Ovary (tissue), 9 donors: ENCODE measurements around the gene CCT5. TPM values are rescaled to one million over a fixed set of nuclear protein-coding genes. Genes with fewer than 3 reads are reported as not detected.
A peak's percentile ranks its signal among the peaks of the same experiment; 100 is the strongest.
"Not testable (repeated sequence)": the region's sequence is repeated elsewhere in the genome, so short reads cannot be mapped to it uniquely, and the experiment has no call there.

Source experiments
- DNase-seq, 5 donors: peaks; one replicate each; pipeline ENCODE4 v3.0.0-alpha.2; 2019 to 2020
- H3K27ac ChIP-seq, 2 donors: fragments of 200-600 bp; one replicate each; pipeline versions ENCODE4 v1.5.1 to v1.8.0; 2019 to 2022
- H3K27me3 ChIP-seq: fragments of 200-600 bp; one replicate; pipeline ENCODE4 v1.8.0; 2022
- H3K36me3 ChIP-seq: fragments of 200-600 bp; sonication (generic); one replicate; pipeline ENCODE4 v1.5.1; 2019
- H3K4me1 ChIP-seq: one replicate; pipeline ENCODE4 v1.8.1; 2013; ENCODE audit warnings: mild to moderate bottlenecking, moderate library complexity; ENCODE audit not compliant: insufficient read depth
- H3K4me3 ChIP-seq: fragments of 200-600 bp; sonication (generic); one replicate; pipeline ENCODE4 v1.5.1; 2017
- H3K9me3 ChIP-seq, 2 donors: fragments of 200-600 bp in 1 of 2; sonication (generic) in 1 of 2; one replicate each; pipeline versions ENCODE4 v1.5.1 to v1.8.1; 2013 to 2019; ENCODE audit warnings: mild to moderate bottlenecking in 1 of 2, moderate library complexity in 1 of 2
- CTCF ChIP-seq, 3 donors: fragments of 450-650 bp in 2 of 3; fragments of 200-600 bp in 1 of 3; IDR thresholded peaks; one replicate each; pipeline versions ENCODE4 v1.5.1 to v1.8.0; 2016 to 2022; ENCODE audit warnings: antibody characterized with exemption in 3 of 3, mild to moderate bottlenecking in 1 of 3
- EP300 ChIP-seq: sonication (generic); formaldehyde crosslinking; IDR thresholded peaks from one replicate; pipeline ENCODE4 v1.6.1; 2017; ENCODE audit warnings: antibody characterized with exemption
- POLR2A ChIP-seq: fragments of 450-650 bp; IDR thresholded peaks from one replicate; pipeline ENCODE4 v1.6.1; 2017; ENCODE audit warnings: antibody characterized with exemption, mild to moderate bottlenecking, moderate library complexity
- WGBS, 3 donors: extraction: QIAGEN DNeasy Blood & Tissue Kit in 1 of 3; methylation state at CpG; one replicate each; pipeline versions ENCODE4 v1.1.5 to v1.1.7; 2013 to 2017; 5-methylcytosine and 5-hydroxymethylcytosine counted together
- intact Hi-C, 4 donors: fragments of 100-400 bp; cut with DNase I; formaldehyde crosslinking; loops; one replicate each; pipeline versions ENCODE4 v1.11.0 to v1.15.1; 2022 to 2023
- polyA plus RNA-seq, 2 donors: library from polyadenylated mRNA; stranded (reverse); fragments of 200-250 nt in 1 of 2; fragments of 350-450 nt in 1 of 2; fragmentation: Illumina TruSeq in 1 of 2; extraction: RNeasy Lipid Tissue Mini Kit (QIAGEN cat#74804) in 1 of 2; gene quantifications; one replicate each; pipeline ENCODE4 v1.2.3, GENCODE V29; 2013 to 2014
- total RNA-seq, 7 donors: library from RNA; depleted of rRNA in 2 of 7; stranded (reverse); fragments of >200 nt in 2 of 7; fragmentation: NEBNext Ultra II Directional in 3 of 7; extraction: Animal tissue kit (Norgen Biotek cat#: 25700) in 3 of 7; gene quantifications; one replicate each; pipeline versions ENCODE4 v1.1.0 to v1.2.4, GENCODE V29; 2016 to 2023
- donor health status: DM: no; HTN: no; CAD: no; lungs with moderate emphysema.
- donor health status: DM: no; HTN: no; CAD: no.
- donor health status: Bipolar disorder and iron deficiency.
- donor health status: DM: yes; HTN: yes; CAD: no.
- donor health status: DM: no; HTN: no; CAD: no.
- donor health status: DM: yes; HTN: yes; CAD: no.

CCT5 gene
- total and polyA plus RNA-seq, 9 donors, result 69.1 to 250 (median 101) TPM

- H3K4me3 ChIP-seq, result no peak overlapping the region
- H3K9me3 ChIP-seq, result no peaks in the 10 kb centered on the region
- DNase-seq, result no peak
- intact Hi-C loops, result no loop called here
- TF ChIP-seq POLR2A, result no peak
- TF ChIP-seq CTCF (IDR thresholded peaks at IDR 0.05), result no peak
- TF ChIP-seq EP300, result no peak
- no peaks in the 10 kb centered on the region for H3K27me3 ChIP-seq
- H3K4me1 ChIP-seq, result peaks cover 3% of the 10 kb centered on the region
- H3K27ac ChIP-seq, result no peak overlapping the region
- no peaks in the 10 kb centered on the region for H3K36me3 ChIP-seq
- 91 to 93% (median 92%) methylated on average over 4 of the region's 4 CpGs for WGBS, 3 donors
Observed at GRCh38 chr5:10279328-10279727, 29.2 kb downstream of the CCT5 start.

GRCh38 chr5:10279925-10280720 lies 30.0 kb downstream of the CCT5 start:
- no peak for DNase-seq
- 77 to 95% (median 93%) methylated on average over 7 of the region's 7 CpGs for WGBS, 3 donors
- no peaks in the 10 kb centered on the region for H3K27me3 ChIP-seq
- peaks cover 3% of the 10 kb centered on the region for H3K4me1 ChIP-seq
- H3K9me3 ChIP-seq, result no peaks in the 10 kb centered on the region
- H3K36me3 ChIP-seq, result no peaks in the 10 kb centered on the region
- H3K4me3 ChIP-seq, result no peak overlapping the region
- no peak overlapping the region for H3K27ac ChIP-seq
- intact Hi-C loops, result loop anchor here (5.0 to 10.0 kb wide), 6 partner anchors 125 to 355 kb away; no protein-coding TSS in a partner anchor
- TF ChIP-seq EP300 (no peak), POLR2A (no peak), CTCF (IDR thresholded peaks at IDR 0.05) (no peak)

GRCh38 chr5:10283927-10284635 lies 34.0 kb downstream of the CCT5 start:
- H3K4me3 ChIP-seq, result no peak overlapping the region
- intact Hi-C loops, result loop anchor here (5.0 to 10.0 kb wide), 6 partner anchors 121 to 351 kb away; no protein-coding TSS in a partner anchor
- TF ChIP-seq CTCF (IDR thresholded peaks at IDR 0.05), result peak; percentile 84 to 88 (median 87)
- TF ChIP-seq POLR2A, result no peak
- no peaks in the 10 kb centered on the region for H3K36me3 ChIP-seq
- H3K27ac ChIP-seq, result no peak overlapping the region
- H3K4me1 ChIP-seq, result peaks cover 6% of the 10 kb centered on the region
- no peaks in the 10 kb centered on the region for H3K27me3 ChIP-seq
- no peaks in the 10 kb centered on the region for H3K9me3 ChIP-seq
- peak; percentile 79 to 91 (median 88) for DNase-seq
- WGBS, 3 donors, result 23 to 25% (median 24%) methylated on average over 17 of the region's 17 CpGs

GRCh38 chr5:10285362-10285761 lies 35.3 kb downstream of the CCT5 start:
- not testable (repeated sequence) for H3K27ac ChIP-seq, H3K9me3 ChIP-seq, H3K36me3 ChIP-seq, H3K4me1 ChIP-seq, H3K27me3 ChIP-seq, H3K4me3 ChIP-seq, DNase-seq
- 86 to 87% (median 87%) methylated on average over 8 of the region's 8 CpGs for WGBS, 3 donors
- intact Hi-C loops, result loop anchor here (10.0 kb wide), 5 partner anchors 119 to 349 kb away; no protein-coding TSS in a partner anchor
